ENCODE measurements around the gene BPTF. TPM values are rescaled to one million over a fixed set of nuclear protein-coding genes. Genes with fewer than 3 reads are reported as not detected.

Gene BPTF
- total RNA-seq, 2 experiments from 2014 or later: 117 to 125 TPM

DNA sequence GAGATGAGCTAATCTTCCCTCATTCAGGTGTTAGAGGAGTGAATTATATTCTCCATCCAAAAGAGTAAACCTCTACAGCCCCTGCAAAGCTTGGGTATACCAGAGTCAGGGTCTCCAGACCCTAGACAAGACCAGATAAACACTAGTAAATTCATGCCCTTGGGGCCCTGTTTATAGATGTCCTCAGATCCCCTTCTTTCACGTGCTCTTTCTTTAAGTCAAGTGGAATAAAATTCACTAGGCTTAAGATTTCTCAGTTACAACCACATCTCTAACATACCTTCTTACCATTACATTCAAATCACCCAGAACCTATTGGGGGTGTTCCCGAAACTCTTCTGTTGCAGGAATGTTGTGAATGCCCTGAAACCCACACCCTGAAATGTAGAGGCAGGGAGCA lies 173.2 kb downstream of the BPTF start:
- TF ChIP-seq, protein P1, sequence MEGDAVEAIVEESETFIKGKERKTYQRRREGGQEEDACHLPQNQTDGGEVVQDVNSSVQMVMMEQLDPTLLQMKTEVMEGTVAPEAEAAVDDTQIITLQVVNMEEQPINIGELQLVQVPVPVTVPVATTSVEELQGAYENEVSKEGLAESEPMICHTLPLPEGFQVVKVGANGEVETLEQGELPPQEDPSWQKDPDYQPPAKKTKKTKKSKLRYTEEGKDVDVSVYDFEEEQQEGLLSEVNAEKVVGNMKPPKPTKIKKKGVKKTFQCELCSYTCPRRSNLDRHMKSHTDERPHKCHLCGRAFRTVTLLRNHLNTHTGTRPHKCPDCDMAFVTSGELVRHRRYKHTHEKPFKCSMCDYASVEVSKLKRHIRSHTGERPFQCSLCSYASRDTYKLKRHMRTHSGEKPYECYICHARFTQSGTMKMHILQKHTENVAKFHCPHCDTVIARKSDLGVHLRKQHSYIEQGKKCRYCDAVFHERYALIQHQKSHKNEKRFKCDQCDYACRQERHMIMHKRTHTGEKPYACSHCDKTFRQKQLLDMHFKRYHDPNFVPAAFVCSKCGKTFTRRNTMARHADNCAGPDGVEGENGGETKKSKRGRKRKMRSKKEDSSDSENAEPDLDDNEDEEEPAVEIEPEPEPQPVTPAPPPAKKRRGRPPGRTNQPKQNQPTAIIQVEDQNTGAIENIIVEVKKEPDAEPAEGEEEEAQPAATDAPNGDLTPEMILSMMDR (IDR thresholded peaks at IDR 0.05): no peak
- Mint-ChIP-seq H3K9me3 (no peaks in the 10 kb centered on the region), H3K27ac (no peak overlapping the region), H3K4me3 (peak overlapping the region; percentile 46), H3K36me3 (ENCODE audit: low read depth) (peaks cover 7% of the 10 kb centered on the region), H3K27me3 (peaks cover 19% of the 10 kb centered on the region), H3K4me1 (ENCODE audit: low read depth) (peaks cover 26% of the 10 kb centered on the region)
- Histone ChIP-seq H3K9me3 (ENCODE audit: control insufficient read depth in 1 of 2, insufficient read depth in 1 of 2, low read length in 2 of 2) (no peaks in the 10 kb centered on the region), H3K27me3 (ENCODE audit: control insufficient read depth in 1 of 2, insufficient read depth in 2 of 2, low read length in 2 of 2) (peaks cover 6 to 14% of the 10 kb centered on the region in 2 experiments), H3K36me3 (ENCODE audit: insufficient read depth, low read length) (no peaks in the 10 kb centered on the region), H3K27ac (ENCODE audit: low read depth in 1 of 2, low read length in 2 of 2) (no peak overlapping the region), H3K4me3 (ENCODE audit: low read length) (no peak overlapping the region), H3K4me1 (ENCODE audit: insufficient read depth, low read length) (peaks cover 29% of the 10 kb centered on the region)
- intact Hi-C loops (cut with DNase I, micrococcal nuclease): no loop called here
- ATAC-seq (ENCODE audit: poor library complexity): no peak
- ChIA-PET CTCF (no interaction called here), POLR2A (no interaction called here)
- DNase-seq: no peak

DNA sequence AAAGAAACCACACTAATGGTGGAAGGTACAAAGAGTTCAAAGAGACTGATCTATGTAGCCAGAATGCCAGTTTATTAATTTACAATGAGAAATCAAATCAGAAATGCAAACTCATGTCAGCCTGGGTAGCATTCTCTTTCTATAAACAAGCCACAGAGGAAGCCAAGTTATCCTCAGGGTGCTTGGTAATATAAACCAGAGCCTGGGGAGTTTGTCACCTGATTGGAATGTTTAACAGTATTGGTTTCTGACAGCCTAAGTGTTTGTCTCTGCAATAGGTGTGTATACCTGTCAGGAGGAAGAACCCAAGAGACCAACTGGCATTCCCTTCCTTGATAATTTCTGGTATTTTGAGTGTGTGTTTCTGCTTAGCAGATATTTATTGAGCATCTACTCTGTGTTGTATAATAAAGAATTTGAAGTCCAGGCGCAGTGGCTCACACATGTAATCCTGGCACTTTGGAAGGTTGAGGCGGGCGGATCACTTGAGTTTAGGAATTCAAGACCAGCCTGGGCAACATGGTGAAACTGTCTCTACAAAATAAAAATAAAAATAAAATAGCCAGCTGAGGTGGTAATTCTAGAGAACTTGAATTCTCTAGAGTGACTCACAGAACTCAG lies 174.1 kb downstream of the BPTF start:
- intact Hi-C loops (cut with DNase I, micrococcal nuclease): no loop called here
- Mint-ChIP-seq H3K4me1 (ENCODE audit: low read depth) (peaks cover 21% of the 10 kb centered on the region), H3K36me3 (ENCODE audit: low read depth) (peaks cover 2% of the 10 kb centered on the region), H3K9me3 (no peaks in the 10 kb centered on the region), H3K27me3 (peaks cover 19% of the 10 kb centered on the region), H3K27ac (no peak overlapping the region), H3K4me3 (no peak overlapping the region)
- no peak for DNase-seq
- H3K4me1 ChIP-seq (ENCODE audit: insufficient read depth, low read length): peaks cover 23% of the 10 kb centered on the region
- TF ChIP-seq, protein P1 (IDR thresholded peaks at IDR 0.05): no peak
- peaks cover 6 to 14% of the 10 kb centered on the region in 2 experiments for H3K27me3 ChIP-seq (ENCODE audit: control insufficient read depth in 1 of 2, insufficient read depth in 2 of 2, low read length in 2 of 2)
- ATAC-seq (ENCODE audit: poor library complexity): no peak
- ChIA-PET POLR2A (no interaction called here), CTCF (no interaction called here)
- no peak overlapping the region for H3K27ac ChIP-seq (ENCODE audit: low read depth in 1 of 2, low read length in 2 of 2)
- no peaks in the 10 kb centered on the region for H3K9me3 ChIP-seq (ENCODE audit: control insufficient read depth in 1 of 2, insufficient read depth in 1 of 2, low read length in 2 of 2)
- no peak overlapping the region for H3K4me3 ChIP-seq (ENCODE audit: low read length)
- H3K36me3 ChIP-seq (ENCODE audit: insufficient read depth, low read length): no peaks in the 10 kb centered on the region

DNA sequence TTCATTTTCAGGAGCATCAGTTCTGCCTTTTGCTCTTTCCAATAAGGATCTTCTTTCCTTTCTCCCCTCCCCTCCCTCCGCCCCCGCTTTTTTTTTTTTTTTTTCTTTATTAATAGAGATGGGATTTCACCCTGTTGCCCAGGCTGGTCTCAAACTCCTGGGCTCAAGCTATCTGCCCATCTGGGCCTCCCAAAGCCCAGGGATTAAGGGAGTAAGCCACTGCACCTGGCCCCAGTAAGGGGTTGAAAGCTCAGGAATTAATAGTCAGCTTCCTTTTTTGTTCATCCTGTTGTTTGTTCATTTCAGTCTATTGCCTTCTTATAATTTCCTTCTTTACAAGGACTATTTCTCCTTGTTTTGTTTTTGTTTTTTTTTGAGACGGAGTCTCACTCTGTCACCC lies 178.9 kb downstream of the BPTF start:
- ATAC-seq (ENCODE audit: poor library complexity) (no peak), DNase-seq (no peak)
- intact Hi-C loops (cut with DNase I, micrococcal nuclease): no loop called here
- Mint-ChIP-seq H3K4me3 (no peak overlapping the region), H3K9me3 (no peaks in the 10 kb centered on the region), H3K27me3 (no peaks in the 10 kb centered on the region), H3K27ac (no peak overlapping the region), H3K4me1 (ENCODE audit: low read depth) (no peaks in the 10 kb centered on the region), H3K36me3 (ENCODE audit: low read depth) (no peaks in the 10 kb centered on the region)
- ChIA-PET POLR2A (no interaction called here), CTCF (interaction anchor here (0.6 kb wide), 1 partner anchor 177 kb away, joined by 3 read pairs; no protein-coding TSS in a partner anchor)
- H3K27me3 ChIP-seq (ENCODE audit: control insufficient read depth in 1 of 2, insufficient read depth in 2 of 2, low read length in 2 of 2): no peaks in the 10 kb centered on the region
- no peaks in the 10 kb centered on the region for H3K9me3 ChIP-seq (ENCODE audit: control insufficient read depth in 1 of 2, insufficient read depth in 1 of 2, low read length in 2 of 2)
- H3K4me3 ChIP-seq (ENCODE audit: low read length): no peak overlapping the region
- H3K27ac ChIP-seq (ENCODE audit: low read depth in 1 of 2, low read length in 2 of 2): no peak overlapping the region
- H3K4me1 ChIP-seq (ENCODE audit: insufficient read depth, low read length): no peaks in the 10 kb centered on the region
- TF ChIP-seq, protein P1 (IDR thresholded peaks at IDR 0.05): no peak
- no peaks in the 10 kb centered on the region for H3K36me3 ChIP-seq (ENCODE audit: insufficient read depth, low read length)

Data from CD4-positive, alpha-beta T cell (primary cell).